ENCODE measurements around the gene VPS37C. TPM values are rescaled to one million over a fixed set of nuclear protein-coding genes. Genes with fewer than 3 reads are reported as not detected.

Gene VPS37C
- total and polyA plus RNA-seq, 10 of the 15 experiments (the other 5 are each of a cell fraction or from before 2014, with no cell fraction given): 0.39 to 16.5 (median 7.8) TPM

DNA sequence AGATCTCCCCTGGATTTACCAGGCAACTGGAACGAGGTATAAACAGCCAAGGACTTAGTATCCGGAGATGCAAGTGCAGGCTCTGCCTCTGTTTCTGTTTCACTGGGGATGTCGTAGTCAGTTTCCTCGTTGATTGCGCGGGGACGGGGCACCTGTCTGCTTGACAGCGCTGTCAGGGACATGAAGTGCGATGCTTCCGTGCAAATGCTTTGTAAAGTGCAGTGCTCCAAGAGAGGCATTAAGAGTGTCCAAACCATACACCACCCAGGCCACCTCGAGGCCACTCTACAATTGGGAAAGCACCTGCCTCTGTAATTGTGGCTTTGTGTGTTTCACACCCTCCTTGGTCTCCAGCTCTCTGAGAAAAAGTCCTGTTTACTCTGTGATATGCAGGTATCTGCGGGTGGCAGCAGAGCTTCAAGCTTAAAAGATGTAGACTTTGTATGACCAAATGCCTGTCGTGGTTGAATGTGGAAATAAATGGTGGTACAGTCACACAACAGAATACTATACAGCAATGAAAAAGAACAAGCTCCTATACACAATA lies 77.6 kb downstream of the VPS37C start (continued):
- TF ChIP-seq, protein P1, sequence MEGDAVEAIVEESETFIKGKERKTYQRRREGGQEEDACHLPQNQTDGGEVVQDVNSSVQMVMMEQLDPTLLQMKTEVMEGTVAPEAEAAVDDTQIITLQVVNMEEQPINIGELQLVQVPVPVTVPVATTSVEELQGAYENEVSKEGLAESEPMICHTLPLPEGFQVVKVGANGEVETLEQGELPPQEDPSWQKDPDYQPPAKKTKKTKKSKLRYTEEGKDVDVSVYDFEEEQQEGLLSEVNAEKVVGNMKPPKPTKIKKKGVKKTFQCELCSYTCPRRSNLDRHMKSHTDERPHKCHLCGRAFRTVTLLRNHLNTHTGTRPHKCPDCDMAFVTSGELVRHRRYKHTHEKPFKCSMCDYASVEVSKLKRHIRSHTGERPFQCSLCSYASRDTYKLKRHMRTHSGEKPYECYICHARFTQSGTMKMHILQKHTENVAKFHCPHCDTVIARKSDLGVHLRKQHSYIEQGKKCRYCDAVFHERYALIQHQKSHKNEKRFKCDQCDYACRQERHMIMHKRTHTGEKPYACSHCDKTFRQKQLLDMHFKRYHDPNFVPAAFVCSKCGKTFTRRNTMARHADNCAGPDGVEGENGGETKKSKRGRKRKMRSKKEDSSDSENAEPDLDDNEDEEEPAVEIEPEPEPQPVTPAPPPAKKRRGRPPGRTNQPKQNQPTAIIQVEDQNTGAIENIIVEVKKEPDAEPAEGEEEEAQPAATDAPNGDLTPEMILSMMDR (IDR thresholded peaks at IDR 0.05 in 2 of 3, conservative IDR thresholded peaks at IDR 0.05 in 1 of 3; ENCODE audit: control insufficient read depth in 2 of 3, extremely low read depth in 1 of 3, insufficient read depth in 1 of 3, low read depth in 3 of 3, low read length in 3 of 3): peak in 1 of 3 experiments; percentile 26; a peak in 3 of 6 replicates
- TF ChIP-seq SREBF2 (IDR thresholded peaks at IDR 0.05; ENCODE audit: low read length) (no peak), ZNF207 (IDR thresholded peaks at IDR 0.05; ENCODE audit: borderline replicate concordance) (no peak), SPI1 (IDR thresholded peaks at IDR 0.05; ENCODE audit: borderline replicate concordance, insufficient read depth, low read depth, low read length) (no peak), NR2C1 (IDR thresholded peaks at IDR 0.05) (no peak), RUNX3 (IDR thresholded peaks at IDR 0.05; ENCODE audit: low read length) (peak; percentile 56; the same call in 1 of the 2 replicates), POLR2AphosphoS5 (IDR thresholded peaks at IDR 0.05; ENCODE audit: low read length) (no peak), GATAD2B (conservative IDR thresholded peaks at IDR 0.05; ENCODE audit: low read depth) (no peak), RBBP5 (conservative IDR thresholded peaks at IDR 0.05) (no peak), TCF3 (IDR thresholded peaks at IDR 0.05; ENCODE audit: borderline replicate concordance, insufficient read depth, low read depth, low read length) (no peak), IKZF1 (conservative IDR thresholded peaks at IDR 0.05) (0 out of 2 replicates have a peak, but pooled peaks have one; percentile 24)

Measured in GM12878 (cell line).